ENCODE data around the gene RGL1.

GRCh38 chr1:183915625-183916510 is 110.9 kb downstream of the RGL1 start:
- TF ChIP-seq CTCF (IDR thresholded peaks at IDR 0.05) (peak; percentile 58 to 88 (median 78)), POLR2A (IDR thresholded peaks at IDR 0.05) (no peak)
